NT2/D1 (cell line): ENCODE results near the gene PPP2R3B.

Source experiments
- SUZ12 ChIP-seq: IDR thresholded peaks from 2 replicates; pipeline ENCODE4 v1.6.1; 2011; ENCODE audit not compliant: insufficient read length, insufficient read depth; ENCODE audit errors: extremely low read depth
- YY1 ChIP-seq: IDR thresholded peaks from 2 replicates; pipeline ENCODE4 v1.6.1; 2011; ENCODE audit not compliant: insufficient read length, insufficient read depth
- ZNF274 ChIP-seq: IDR thresholded peaks from 2 replicates; pipeline ENCODE4 v1.6.1; 2011; ENCODE audit warnings: mild to moderate bottlenecking, low read depth, low read length

DNA sequence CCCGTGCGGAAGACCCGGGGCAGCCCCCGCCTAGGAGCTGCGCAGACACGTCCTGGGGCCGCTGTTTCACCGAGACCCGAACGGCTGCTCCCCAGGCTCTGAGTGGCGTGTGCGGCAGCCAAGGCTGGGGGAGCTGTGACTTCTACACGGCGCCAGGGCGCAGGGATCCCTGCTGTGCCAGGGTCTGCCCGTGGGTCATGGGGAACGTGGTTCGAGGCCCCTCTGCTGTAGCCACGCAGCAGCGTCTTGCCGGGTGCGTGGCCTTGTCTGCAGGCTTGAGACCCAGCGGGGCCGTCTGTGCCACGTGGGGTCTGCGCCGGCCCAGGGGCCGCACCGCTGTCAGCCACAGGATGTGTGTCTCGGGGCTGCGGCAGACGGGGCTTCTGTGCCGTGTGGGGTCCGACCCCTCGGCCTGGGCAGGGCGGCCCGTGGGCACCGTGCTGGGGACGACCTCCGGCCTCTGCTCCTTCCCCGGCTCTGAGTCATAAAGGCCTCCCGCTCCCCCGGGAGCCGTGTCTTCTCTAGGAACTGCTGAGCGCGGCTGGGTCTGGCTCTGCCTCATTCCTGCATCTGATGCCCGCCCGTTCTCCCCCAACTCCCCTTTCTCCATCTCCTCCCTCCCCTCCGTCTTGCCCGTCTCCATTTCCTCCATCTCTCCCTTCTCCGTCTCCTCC is 55.4 kb downstream of the PPP2R3B start:
- no peak for TF ChIP-seq ZNF274
- no peak for TF ChIP-seq YY1
- no peak for TF ChIP-seq SUZ12
